Stimulated activated CD8-positive, alpha-beta memory T cell treated with anti-CD3 and anti-CD28 coated beads, Interleukin-12 subunit alpha, Interleukin-12 subunit beta, amount 100 ng/mL, for 1 hour (primary cell): ENCODE measurements around the gene CDC7.
A peak's percentile ranks its signal among the peaks of the same experiment; 100 is the strongest.

Source experiments
- DNase-seq: peaks from one replicate; pipeline ENCODE4 v3.0.0-alpha.2; 2020; ENCODE audit warnings: low read depth

Gene CDC7

DNA sequence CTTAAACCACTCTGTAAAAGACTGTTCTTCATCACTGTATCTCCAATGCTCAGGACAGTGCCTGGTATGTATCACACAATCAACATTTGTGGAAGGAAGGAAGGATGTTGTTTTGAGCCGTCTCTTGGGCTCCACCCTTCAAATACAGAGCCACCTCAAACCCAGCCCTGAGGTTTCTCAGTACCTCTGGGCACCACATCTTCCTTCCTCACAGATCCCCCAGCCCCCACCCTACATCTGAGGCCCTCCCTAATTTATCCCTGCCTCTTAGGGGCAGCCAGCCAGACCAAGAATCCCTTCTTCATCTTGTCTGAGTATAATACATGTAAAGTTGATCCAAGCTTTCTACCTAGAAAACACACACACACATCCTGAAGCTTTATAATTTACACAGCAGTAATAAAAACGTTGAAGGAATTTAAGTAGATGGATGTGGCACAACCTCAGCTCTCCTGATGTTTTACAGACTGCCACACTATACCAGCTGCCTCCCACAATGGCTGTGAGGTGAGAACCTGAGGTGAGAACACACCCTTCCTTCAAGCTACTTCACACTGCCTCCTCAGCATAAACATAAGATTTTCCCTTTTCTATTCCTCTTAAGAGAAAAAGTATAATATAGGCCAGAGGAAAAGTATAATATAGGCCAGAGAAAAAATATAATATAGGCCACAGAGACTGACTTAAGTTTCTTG is 48.5 kb downstream of the CDC7 start:
- no peak for DNase-seq

DNA sequence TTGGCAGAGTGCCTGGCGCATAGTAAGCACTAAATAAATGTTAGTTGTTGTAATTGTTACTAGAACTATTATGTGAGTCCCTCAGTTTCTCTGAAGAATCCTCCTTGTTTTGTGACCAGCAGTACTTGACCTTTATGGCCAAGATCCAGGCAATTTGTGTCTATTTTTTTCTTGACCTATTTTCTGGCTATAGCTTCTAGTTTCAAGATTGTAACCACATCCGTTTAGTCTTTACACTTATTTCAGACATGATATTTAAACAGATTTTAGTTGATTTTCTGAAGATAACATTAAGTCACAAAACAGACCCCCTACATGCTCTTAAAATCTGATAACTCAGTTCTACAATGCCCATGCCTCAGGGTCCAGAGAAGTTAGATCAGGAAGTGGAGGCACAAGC is 50.3 kb downstream of the CDC7 start:
- DNase-seq = no peak

GRCh38 chr1:91552091-91552490 is 51.4 kb downstream of the CDC7 start:
- DNase-seq = no peak

DNA sequence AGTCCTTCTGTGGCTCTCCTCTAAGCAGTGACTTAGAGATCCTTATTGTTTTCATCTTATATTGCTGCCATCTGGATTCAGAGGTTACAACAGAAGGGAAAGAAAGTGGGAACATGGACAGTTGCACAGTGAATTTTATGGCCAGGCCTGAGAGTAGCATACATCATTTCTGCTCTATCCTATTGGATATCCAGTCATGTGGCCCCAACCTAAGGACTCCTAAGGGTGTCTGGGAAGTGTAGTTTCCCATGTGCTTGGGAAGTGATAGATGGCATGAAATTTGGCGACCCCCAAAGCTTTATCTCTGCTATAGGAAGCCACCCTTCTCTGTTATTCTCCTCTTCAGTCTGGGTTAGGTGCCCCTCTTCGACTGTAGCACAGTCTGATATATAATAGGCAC is 51.9 kb downstream of the CDC7 start:
- DNase-seq = no peak

- DNase-seq = no peak
These were observed 52.5 kb downstream of the CDC7 start for GRCh38 chr1:91553177-91553591.

GRCh38 chr1:91555074-91555730 is 54.6 kb downstream of the CDC7 start:
- DNase-seq = no peak

DNA sequence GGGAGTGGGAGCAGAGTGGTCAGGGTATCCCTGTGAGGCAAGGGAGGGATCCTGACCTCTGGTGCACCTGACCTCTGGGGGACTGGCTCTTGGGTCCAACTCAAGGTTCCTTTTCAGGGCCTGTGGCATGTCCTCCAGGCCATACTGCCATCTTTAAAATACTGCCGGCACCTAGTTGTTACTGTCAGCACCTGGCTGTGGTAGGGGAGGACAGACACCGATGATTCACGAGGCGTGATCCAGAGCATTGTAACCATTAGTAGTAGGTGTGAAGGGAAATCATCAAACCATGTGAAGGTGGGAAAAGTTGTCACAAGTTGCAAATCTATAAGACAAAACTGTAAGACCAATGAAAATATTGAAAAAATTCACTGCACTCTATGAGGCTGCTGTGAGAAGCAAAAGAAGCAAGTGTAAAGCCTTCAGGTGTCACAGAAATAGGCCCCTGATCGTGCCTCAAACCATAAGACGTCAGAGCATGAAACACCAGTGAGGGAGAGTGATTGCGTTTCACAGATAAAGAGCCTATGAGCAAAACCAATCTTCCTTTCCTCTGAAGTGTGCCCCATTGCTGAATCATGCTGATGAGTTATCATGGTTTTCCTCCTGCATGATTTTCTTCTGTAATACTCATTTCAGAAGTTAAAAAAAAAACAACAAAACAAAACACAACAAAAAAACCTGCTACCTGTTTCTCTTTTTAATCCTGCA is 55.3 kb downstream of the CDC7 start:
- DNase-seq = peak; percentile 50

- DNase-seq = no peak
These were observed 55.9 kb downstream of the CDC7 start for GRCh38 chr1:91556556-91556955.

GRCh38 chr1:91557039-91557690 is 56.5 kb downstream of the CDC7 start:
- DNase-seq = no peak

- DNase-seq = no peak
These were observed 57.2 kb downstream of the CDC7 start for GRCh38 chr1:91557826-91558225.

DNA sequence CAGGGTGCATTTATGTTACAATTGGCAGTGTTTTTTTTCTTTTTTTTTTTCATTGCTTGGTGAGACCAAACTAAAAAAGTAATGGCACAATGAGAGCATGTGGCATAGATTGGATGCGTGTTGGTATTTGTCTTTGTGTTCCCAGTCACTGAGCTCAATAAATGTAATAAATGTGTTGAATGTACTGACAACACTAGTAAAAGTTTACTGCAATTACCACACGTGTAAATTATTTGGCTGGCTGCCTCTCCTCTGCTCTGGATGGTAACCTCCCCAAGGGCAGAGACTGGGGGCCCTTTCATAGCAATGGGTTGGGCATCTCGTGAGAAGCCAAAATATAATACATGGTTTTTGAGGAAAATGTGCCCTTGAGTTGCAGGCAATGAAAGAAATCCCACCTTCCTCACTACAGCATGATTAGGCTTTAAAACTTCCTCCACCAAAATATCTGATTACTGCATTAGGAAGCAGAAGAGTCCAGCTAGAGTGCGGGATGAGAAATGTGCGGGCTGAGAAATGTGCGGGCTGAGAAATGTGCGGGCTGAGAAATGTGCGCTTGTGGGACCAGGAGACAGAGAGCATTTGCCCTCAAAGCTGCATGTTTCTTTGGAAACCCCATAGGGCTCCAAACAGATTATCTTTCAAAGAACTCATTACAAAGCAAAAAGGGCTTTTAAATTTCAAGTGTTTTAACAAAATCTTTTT is 58.5 kb downstream of the CDC7 start:
- DNase-seq = no peak

- DNase-seq = no peak
These were observed 59.4 kb downstream of the CDC7 start for GRCh38 chr1:91559838-91560565.

DNA sequence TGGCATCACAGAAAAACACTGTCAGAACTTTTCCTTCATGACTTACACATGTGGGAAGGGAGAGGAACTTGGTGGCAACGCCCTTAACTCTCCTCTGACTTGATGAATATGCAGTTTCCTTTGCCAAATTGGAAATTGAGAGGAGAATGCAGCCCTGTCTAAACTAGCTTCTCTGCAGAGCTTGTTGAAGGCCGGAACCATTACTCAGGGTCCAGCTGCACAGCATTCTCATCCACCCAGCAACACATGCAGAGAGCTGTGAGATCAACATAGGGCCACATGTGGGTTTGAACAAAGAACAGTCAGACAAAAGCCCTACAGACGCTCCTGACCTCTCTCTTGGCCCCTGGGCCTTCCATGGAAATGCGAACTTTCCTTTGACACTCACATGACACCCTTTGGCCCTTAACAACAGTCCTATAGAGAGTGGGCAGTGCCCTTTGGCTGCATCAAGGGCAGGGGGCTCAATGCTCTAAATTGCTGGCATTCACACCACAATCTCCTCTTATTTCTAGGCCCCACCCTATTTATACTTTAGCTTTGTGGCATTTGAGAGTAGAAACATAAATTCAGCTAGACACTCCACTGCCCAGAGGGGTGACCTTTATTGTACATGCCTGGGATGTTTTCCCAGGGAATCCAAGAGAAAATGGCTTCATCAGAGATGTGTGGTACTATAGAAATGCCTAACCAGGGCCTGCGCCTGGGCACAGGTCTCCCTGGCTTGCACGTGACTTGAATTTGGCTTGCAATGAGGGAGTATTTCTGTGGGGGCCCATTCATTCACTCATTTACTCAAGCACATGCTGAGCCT is 64.4 kb downstream of the CDC7 start:
- DNase-seq = no peak

DNA sequence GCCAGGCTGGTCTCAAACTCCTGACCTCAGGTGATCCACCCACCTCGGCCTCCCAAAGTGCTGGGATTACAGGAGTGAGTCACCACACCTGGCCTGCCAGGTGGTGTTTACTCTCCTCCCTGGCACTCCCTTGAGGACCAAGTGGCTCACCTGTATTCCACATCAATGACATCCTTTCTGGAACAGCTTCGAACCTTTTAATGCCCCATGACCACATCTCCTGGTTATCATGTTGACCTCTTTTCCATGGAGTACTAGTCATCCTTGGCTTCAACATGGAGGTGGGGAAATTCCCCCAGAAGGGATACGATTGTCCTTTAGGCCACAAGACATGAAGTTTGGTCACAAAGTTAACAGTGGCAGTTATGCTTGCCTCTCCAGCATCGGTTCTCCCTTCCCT is 66.9 kb downstream of the CDC7 start:
- no peak for DNase-seq

- no peak for DNase-seq
These were observed 67.6 kb downstream of the CDC7 start for GRCh38 chr1:91568261-91568660.

- no peak for DNase-seq
These were observed 68.9 kb downstream of the CDC7 start for GRCh38 chr1:91569411-91570119.

- DNase-seq = no peak
These were observed 69.4 kb downstream of the CDC7 start for GRCh38 chr1:91570120-91570448.

DNA sequence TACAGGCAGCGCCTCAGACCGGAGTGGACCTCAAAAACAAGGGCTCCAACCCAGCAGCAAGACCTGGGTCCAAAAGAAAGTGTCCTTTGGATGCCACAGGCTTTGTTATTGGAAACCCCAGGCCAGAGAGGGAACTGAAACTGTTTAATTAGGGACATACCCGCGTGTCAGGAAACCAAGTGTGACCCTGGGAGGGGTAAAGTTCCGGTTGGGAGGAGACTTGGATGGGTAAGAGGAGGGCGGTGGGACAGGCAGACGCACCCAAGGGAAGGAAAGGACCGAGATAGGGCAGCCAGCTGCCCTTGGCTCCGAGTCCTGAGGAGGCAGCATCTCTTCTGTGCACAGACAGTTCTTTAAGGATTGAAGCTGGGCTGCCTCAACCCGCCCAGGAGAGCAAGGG is 71.4 kb downstream of the CDC7 start:
- no peak for DNase-seq
